HG03066 (cell line): ENCODE data around the gene NFATC2.

Experiments
- ATAC-seq: cut with Tn5 transposase; IDR thresholded peaks from one replicate; pipeline ENCODE4 v1.9.1; 2021; ENCODE audit warnings: low read depth; ENCODE audit not compliant: unreplicated experiment

Gene NFATC2

DNA sequence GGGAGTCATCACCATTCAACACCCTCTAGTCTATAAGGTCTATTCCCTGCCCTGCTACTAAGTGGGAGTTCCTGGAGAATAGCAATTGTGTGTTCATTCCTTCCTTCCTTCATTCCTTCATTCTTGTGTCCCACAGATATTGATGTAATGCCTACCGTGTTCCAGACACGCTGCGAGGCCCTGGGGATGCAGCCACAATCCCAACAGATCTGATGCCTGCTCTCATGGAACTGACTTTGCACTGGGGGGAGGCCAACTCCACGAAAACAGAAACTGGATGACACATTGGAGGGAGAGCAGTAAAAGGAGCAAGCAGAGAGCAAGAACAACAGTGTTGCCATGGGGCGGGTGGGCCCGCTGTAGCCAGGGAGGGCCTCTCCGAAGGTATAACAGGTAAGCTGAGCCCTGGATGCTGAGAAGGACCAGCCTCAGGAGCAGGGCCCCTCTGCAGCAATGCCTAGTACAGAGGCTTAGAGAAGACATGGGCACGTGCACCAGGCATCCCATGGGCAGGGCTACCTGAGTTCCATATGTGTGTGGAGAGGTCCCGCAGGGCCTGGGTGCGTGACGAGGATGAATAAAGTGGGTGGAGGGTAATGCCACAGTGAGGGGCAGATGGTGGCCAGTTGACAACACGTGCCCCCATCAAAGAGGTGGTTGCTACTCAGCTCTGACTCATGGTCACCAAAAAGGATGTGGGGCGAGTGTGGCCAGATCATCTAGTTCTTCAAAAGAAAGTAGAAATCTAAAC, 173.9 kb downstream of the NFATC2 start:
- no peak for ATAC-seq

DNA sequence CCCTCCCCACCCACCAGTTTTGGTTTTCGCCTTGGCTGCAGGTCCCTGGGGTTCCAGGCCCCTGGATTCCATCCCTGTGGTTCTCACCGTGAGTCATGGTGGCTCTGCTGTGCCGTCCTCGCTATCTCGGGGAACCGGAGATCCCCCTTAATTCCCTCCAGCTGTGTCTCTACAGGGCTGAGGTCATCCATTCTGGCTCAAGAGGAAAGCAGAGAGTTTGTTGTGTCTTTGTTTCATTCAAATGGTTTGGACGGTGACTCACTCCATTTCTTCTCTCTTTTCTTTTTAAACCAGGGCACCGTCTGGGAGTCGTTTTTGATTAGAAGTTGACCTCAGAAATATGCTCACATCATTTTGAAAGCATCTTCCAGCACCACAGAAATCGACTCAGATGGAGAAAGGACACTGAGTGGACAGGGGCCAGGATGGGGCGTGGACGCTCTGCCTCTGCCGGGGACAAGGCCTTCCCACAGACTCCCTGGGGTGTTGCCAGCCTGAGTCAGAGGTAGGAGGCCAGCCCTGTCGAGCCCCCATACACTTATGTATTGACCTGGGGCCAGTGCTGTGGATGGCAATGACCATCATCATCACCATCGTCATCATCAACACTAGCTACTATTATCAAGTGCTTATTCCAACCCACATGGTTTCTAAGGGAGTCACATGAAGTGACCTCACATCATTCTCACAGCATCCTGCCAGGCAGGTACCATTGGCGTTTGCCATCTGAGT, 176.2 kb downstream of the NFATC2 start:
- ATAC-seq: no peak

DNA sequence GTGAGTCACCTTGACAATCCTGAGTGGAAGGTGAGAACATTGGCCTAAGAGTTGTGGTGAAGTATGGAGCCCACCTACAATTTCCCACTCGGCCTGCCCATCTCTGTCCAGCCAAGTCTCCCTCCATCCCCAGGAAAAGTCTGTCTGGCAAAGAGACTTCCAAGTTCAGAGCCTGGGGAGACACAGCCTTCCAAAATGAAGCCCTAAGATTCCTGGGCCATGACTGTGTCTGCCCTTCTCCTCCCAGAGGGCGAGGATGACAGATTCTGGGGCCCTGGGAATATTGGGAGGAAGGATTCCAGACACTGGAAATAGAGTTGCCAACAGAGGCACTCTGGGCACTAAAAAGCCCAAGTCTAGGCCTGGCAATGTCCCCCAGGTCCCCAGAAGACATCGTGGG, 176.8 kb downstream of the NFATC2 start:
- ATAC-seq: no peak

DNA sequence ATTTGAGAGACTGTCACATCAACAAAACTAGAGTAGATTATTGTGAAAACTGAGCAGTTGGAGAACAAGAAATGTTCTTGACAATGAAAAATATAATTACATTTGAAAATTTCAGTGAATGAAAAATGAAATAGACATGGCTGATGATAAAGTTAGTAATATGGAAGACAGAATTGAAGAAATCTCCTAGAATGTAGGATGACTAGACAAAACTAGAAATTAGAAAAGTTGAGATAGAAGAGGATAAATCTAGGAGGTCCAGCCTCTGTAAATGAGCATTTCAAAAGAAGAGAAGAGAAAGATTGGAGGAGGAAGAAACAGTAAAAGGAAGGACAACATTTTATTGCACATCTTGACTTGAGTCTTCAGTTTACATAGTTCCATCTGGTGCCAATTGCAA, 178.7 kb downstream of the NFATC2 start:
- ATAC-seq: no peak

DNA sequence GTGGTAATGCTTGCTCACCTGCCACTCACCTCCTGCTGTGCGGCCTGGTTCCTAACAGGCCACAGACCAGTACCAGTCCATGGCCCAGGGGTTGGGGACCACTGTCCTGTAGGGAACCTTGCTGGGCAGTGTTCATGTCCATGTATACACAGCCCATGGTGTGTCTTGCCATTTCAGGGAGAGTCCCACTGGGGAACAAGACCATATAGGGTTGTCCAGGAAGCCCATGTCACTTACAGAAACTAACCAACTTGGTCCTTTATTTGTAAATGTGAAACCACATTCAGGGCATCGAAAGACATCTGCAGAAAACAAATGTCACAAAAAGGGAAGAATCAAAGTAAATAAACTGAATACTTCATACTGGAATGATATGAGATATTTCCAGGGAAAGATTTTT, 179.1 kb downstream of the NFATC2 start:
- no peak for ATAC-seq

DNA sequence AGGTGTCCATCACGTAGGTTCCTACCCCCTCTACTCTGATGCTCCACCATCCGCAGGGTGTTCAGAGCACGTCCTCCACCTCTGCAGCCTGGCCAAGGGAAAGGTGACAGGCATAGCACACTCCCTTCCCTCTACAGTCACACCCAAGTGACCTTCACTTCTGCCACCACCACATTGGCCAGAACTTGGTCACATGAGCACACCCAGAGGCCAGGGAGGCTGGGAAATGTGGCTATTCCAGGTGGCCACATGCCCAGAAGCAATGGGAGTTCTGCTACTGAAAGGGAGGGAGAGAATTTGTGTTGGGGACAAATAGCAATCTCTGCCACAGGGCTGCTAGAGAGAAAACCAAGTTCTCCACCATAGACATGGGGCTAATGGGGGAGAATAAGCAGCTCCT, 180.3 kb downstream of the NFATC2 start:
- ATAC-seq: no peak

DNA sequence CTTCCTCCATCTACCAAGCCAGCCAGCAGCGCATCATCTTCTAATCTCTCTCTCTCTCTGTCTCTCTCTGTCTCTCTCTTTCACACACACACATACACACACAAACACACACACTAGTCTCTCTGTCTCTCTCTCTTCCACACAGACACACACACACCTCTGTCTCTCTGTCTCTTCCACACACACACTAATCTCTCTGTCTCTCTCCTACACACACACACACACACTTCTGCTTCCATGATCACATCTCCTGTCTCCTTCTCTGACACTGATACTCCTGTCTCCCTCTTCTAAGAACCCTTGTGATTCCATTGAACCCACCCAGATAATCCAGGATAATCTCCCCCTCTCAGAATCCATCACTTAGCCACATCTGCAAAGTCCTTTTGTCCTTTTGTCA, 181.3 kb downstream of the NFATC2 start:
- no peak for ATAC-seq

DNA sequence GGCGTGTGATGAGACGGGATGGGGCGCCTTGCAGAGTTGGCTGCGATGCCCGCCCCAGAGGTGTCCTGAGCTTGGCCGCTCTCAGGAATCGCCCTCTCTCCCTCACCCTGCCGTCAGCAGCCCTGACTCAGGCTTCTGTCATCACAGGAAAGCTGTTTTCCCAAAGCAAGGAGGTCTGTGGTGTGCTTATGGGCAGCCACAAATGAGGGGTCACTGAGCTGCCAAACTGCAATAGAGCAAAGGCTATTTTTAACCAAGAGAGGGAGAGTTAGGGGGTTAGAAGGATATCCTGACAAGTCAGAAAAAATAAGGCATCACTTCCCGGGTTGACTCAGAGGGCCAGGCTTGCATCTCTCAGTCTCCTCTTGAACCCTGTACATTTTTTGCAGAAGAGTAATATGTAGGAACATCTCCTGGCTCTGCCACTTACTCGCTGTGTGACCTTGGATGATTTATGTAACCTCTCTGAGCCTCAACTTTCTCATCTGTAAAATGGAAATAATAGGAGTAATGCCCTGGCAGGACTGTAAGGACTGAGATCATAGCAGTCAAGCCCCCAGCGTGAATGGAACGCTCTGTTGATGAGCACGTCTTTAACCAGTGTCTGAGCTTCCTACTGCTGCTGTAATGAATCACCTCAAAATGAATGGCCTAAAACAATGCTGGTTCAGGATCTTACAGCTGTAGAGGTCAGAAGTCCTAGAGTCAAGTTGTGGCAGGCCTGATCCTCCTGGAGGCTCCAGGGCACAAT, 181.9 kb downstream of the NFATC2 start:
- no peak for ATAC-seq

DNA sequence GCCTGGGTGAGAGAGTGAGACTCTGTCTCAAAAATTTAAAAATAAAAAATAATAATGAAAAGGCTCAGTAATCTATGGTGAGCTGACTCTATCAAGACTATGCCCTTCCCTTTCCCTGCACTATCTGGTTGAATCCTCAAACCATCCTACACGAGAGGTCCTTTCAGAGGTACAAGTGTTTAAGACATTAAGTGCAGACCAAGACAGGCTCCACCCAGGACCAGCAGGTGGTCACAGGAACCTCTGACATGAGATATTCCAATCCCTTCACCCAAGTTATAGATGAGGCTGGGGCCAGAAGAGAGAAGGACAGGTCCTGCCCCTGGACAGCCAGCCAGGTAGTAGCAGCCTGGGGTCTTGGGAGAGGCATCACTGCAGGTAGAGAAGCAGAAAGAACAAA, 182.6 kb downstream of the NFATC2 start:
- ATAC-seq: no peak

DNA sequence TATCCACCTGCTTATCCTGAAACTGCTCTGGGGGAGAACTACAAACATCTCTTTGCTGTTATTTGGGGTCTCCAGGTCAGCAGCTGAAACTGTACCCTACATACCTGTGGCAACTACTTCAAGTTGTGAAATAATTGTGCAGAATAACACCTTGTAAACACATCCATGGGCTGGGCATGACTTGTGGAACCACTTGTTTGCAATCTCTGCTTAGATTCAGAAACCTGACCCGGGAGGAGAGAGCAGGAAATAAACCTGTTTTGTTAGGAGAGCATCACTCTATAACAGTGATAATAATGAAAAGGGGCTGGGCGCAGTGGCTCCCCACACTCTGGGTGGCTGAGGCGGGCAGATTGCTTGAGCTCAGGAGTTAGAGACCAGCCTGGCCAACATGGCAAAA, 183.1 kb downstream of the NFATC2 start:
- ATAC-seq: no peak

DNA sequence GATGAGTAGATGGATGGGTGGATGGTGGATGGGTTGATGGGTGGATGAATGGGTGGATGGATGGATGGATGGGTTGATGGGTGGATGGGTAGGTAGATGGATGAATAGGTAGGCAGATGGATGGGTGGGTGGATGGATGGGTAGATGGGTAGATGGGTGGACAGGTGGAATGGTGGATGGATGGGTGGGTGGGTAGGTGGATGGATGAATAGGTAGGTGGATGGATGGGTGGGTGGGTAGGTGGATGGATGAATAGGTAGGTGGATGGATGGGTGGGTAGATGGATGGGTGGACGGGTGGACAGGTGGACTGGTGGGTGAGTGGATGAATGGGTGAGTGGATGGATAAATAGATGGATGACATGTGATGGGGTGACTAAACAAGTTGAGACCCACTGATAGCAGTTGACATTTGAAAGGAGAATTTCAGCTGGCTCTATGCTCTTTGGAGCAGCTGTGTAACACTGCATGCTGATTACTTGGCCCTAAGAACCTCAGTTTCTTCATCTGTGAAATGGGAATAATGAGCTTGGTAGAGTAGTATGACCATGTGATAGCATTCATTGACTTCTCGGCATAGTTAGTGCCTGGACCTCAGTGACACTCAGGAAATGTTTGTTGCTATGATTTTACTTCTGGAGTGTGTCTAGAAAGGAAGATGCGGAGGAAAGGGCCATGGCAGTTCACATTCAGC, 184.3 kb downstream of the NFATC2 start:
- ATAC-seq: no peak

DNA sequence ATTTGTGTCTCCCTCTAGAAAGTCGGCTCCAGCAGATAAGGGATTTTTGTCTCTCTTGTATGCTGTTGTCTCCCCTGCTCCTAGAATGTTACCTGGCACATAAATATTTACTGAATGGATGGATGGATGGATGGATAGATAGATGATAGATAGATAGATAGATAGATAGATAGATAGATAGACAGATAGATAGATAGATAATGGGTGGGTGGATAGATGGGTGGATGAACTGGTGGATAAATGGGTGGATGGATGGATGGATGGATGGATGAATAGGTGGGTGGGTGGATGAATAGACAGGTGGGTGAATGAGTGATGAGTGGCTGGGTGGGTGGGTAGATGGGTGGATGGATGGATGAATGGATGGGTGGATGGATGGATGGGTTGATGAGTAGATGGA, 185.0 kb downstream of the NFATC2 start:
- ATAC-seq: no peak

DNA sequence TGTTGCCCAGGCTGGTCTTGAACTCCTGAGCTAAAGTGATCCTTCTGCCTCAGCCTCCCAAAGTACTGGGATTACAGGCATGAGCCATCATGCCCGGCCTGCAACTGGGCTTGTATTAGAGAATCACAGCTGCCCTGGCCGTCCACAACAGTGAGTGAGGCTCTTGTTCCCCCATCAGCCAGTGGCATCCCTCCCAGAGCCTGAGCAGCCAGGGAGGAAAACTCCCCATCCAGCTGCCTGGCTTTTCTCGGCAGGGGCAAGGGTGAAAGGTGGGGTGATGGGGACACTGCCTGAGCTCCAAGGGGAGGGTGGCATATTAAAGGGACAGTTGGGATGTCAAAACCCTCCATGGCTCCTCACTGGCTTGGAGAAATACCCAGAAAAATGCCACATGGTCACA, 185.6 kb downstream of the NFATC2 start:
- ATAC-seq: no peak

DNA sequence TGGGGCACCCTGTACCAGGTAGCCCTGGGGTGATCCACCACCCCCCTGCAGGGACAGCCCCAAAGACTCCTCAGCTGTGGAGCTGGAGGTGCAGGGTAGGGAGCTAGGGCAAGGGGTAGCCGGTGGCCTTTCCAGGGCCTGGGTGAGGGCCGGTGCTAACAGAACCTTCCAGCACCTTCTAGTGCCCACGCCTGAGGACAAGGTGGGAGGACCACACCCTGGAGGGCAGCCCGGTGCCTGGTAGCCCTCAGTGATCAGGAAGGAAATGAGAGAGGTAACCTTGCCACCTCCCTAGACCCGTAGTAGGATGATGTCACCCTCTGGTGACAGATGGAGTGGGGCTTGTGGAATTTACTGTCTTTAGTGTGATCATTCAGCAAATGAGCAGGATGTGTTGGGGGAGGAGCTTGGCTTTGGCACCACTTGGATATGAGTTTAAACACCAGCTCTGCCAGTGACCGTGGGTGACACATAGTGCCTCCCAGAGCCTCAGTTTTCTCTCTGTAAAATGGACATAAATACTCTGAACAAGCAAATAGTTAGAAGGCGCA, 187.7 kb downstream of the NFATC2 start:
- ATAC-seq: no peak

DNA sequence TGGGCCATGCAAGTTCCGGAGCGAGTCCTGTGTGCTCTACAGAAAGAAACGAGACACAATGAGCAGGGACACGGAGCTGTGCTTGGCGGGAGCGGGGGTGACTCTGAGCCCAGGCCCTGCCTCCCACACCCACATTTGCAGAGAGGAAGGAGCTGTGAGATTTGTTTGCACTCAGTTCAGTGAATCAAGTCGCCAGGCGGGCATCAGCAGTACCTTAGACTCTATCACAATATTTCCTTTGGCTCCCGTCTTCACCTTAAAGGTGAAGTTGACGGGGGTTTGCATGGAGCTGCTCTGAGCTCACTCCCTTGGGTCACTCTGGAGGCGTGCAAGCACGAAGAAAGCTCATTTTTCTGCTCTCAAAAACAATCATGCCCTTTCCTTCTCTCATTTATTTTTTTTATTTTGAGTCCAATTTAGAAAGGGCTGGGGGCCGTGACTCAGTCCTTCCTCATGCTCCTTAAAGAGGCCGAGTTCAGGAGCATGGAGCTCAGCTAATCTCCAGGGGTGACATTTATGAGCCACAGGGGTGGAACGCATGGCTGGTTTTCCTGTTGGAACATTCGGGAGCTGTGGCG, 188.2 kb downstream of the NFATC2 start:
- no peak for ATAC-seq

DNA sequence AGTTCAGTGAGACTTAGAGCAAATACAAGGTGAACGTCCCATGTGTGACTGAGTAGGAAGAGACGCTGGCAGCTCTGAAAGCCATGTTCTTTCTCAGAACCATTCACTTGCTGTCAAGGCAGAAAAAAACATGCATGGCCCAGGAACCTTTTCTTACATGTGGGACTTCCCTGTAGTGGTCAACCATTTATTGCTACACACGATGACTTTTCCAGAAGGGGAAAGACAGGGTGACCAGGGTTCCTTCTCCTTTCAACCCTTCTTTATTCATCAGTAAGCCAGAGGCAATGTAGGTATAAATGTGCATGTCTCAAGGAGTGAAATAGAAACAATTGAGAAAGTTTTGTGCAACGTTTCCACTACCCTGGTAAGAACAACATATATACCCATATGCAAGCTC, 189.0 kb downstream of the NFATC2 start:
- ATAC-seq: no peak

DNA sequence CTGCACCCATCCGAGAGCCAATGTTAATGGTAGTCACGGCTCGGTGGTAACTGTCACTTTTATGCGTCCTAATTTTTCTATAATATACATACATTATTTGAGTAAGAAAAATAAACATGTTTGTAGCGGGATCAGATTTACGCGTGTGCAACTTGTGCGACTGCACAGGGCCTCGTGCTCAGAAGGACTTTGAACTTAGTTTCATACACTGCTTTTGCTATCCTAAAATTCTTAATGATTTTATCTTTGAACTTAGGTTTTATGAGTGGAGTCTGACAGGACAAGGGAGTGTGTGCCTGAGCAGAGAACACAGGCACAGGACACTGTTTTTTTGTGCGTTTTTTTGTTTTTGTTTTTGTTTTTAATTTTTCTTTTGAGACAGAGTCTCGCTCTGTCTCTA, 189.7 kb downstream of the NFATC2 start:
- no peak for ATAC-seq

DNA sequence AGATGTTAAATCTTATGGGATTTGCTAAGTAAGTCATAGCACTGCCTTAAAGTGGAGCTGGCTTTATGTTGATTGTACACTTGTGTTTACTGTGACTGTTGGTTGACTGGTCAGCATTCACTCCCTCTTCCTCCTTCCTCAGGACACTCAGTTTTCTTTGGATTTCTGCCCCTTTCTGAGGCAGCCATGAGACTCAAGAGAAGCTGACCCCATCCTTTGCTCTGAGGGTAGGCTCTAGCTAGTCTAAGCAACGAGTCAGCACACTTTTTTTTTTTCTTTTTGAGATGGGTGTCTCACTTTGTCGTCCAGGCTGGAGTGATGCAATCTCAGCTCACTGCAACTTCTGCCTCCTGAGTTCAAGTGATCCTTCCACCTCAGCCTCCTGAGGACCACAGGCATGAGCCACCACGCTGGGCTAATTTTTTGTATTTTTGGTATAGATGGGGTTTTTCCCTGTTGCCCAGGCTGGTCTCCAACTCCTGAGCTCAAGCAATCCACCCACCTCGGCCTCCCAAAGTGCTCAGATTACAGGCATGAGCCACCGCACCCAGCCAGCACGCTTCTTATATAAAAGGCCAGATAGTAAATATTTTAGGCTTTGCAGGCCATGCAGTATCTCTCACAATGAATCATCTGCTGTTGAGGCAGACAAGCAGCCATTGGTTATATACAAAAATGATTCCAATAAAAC, 191.4 kb downstream of the NFATC2 start:
- ATAC-seq: no peak

DNA sequence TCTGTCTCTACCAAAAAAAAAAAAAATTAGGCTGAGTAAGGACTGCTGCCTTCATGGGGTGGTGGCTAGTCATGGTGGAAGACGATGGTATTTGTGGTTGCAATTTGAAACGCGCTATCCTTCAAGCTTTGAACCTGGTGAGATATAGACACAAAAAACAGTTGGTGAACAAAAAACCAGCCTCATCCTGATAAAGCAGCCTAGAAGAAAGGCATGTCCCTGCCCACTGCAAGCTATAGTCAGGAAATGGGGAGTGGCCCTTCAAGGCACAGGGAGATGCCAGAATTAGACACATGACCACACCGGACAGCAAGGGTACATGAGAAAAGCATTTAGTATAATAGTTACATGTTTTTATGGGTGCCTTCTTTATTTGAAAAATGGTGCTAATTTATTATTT, 193.6 kb downstream of the NFATC2 start:
- no peak for ATAC-seq

DNA sequence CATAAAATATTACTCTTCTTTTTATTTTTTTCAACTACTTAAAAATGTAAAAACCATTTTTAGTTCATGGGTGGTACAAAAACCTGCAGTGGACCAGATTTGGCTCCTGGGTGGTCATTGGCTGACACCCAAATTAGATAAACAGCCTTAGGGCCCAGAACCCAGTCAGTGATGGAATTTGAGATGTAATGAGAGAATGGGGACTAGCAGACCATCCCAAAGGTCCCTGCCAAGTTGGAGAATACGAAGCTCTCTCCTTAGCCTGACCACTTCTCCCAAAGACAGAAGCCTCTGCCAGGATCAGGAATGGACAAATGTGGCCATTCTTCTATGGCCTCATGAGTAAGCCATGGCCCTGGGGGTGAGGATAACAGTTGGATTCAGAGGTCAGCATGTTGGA, 194.7 kb downstream of the NFATC2 start:
- ATAC-seq: no peak
